GM13977 (cell line): ENCODE data around the gene GDAP1L1.
"Not testable (repeated sequence)": the region's sequence is repeated elsewhere in the genome, so short reads cannot be mapped to it uniquely, and the experiment has no call there.

ENCODE experiments used
- DNase-seq: peaks from one replicate; pipeline ENCODE4 v3.0.0; 2012; ENCODE audit warnings: low spot score
- in situ Hi-C: fragments of 300-500 bp; cut with MboI; formaldehyde crosslinking; loops from one replicate; pipeline ENCODE4 v1.12.0; 2022; ENCODE audit warnings: low sequenced_read_pairs, low pct_unique_long_range_greater_than_20kb, mixed read lengths, inconsistent platforms; ENCODE audit not compliant: unreplicated experiment
- TF ChIP-seq, protein P1 (sequence below): IDR thresholded peaks from 2 replicates; pipeline ENCODE4 v1.5.1; 2012; ENCODE audit warnings: mild to moderate bottlenecking, control low read depth; ENCODE audit not compliant: insufficient read depth; ENCODE audit errors: extremely low read depth, missing control alignments

The GDAP1L1 gene

DNA sequence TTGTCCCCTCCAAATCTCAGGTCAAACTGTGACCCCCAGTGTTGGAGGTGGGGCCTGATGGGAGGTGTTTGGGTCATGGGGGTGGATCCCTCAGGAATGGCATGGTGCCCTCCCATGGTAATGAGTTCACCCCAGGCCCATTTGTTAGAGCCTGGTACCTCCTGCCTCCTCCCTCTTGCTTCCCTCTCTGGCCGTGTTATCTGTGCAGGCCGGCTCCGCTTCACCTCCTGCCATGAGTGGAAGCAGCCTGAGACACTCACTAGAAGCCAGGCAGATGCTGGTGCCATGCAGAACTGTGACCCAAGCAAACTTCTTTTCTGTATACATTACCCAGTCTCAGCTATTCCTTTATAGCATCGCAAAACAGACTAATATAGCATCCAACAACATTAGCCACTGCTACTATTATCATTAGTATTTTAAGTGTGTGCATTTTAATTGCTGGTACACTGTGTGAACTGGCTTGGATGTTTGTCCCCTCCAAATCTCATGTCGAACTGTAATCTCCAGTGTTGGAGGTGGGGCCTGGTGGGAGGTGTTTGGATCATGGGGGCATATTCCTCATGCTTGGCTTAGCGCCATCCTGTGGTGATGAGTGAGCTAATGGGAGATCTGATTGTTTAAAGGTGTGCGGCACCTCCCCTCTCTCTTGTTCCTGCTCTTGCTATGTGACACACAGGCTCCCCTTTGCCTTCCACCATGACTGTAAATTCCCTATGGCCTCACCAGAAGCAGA is 24.3 kb upstream of the GDAP1L1 start:
- in situ Hi-C loops = no loop called here
- DNase-seq = no peak
- TF ChIP-seq, protein P1, sequence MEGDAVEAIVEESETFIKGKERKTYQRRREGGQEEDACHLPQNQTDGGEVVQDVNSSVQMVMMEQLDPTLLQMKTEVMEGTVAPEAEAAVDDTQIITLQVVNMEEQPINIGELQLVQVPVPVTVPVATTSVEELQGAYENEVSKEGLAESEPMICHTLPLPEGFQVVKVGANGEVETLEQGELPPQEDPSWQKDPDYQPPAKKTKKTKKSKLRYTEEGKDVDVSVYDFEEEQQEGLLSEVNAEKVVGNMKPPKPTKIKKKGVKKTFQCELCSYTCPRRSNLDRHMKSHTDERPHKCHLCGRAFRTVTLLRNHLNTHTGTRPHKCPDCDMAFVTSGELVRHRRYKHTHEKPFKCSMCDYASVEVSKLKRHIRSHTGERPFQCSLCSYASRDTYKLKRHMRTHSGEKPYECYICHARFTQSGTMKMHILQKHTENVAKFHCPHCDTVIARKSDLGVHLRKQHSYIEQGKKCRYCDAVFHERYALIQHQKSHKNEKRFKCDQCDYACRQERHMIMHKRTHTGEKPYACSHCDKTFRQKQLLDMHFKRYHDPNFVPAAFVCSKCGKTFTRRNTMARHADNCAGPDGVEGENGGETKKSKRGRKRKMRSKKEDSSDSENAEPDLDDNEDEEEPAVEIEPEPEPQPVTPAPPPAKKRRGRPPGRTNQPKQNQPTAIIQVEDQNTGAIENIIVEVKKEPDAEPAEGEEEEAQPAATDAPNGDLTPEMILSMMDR = no peak

DNA sequence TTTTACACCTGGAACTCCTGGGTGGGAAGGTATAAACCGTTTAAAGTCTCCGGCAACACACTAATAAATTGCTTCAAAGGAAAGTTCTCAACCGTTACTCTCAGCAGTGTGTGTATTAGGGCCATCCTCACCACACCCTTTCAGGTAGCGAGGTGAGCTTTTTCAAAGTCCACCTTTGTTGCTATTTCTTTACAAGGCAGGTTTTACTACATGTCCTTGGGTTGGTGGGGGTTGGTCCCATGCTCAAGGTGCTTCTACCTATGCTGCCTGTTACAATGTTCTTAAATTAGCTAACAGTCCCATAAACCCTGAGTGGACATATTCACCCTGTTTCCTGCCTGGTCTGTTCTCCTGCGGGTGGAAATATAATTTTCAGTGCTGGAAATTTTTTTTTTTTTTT is 23.4 kb upstream of the GDAP1L1 start:
- TF ChIP-seq, protein P1 = no peak
- in situ Hi-C loops = no loop called here
- no peak for DNase-seq

DNA sequence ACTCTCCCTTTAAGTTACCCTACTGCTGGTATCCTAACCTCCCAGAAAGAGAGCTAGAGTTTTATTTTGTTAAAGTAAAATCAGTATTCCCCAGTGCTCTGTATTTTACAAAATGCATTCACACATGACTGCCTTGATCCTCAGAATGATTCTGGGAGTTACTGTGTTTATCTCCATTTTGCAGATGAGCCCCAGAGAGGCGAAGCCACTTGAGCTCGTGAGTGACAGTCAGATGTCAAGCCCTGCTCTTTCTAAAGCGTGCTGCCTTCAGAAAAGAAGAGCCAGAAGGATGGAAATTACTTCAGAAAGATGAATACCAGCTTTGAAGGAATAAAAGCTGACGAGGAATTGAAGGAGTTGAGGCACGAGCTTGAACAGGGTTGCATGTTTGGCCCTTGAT is 22.5 kb upstream of the GDAP1L1 start:
- in situ Hi-C loops = no loop called here
- TF ChIP-seq, protein P1 = no peak
- DNase-seq = no peak

DNA sequence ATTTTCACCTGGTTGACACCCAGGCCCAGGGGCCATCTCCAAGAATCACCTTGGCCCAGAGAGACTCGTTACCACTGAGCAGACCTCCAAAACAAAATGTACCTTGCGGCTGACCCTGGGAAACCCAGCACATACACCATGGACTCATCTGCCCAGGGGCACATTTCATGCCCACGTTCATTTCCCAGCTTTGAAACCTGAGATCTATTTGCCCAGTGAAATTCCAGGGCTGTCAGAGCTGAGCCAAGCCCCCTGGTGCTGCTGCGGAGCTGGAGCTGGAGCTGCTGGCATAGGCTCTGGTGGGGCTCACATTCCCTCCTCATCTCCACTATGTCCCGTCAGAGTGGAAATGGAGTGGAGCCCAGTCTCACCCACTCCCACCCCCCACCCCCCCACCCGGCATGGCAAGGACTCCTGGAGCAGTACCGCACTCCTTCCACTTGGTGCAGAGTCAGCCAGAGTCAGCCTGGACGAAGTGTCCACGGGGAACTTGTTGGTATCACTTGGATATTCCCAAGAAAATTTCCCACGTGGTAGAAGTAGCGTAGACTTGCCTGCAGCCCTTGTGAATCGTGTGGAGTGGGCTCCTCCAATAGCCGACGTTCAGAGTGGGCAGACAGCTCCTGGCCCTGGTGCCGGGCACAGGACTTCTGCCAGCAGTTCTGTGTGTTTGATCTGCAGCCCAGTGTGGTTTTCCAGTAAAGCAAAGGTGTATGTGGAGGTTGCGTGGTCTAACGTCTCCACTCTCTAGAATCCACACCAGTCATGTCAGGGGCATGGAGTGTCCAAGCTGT is 18.4 kb upstream of the GDAP1L1 start:
- in situ Hi-C loops = no loop called here
- DNase-seq = no peak

DNA sequence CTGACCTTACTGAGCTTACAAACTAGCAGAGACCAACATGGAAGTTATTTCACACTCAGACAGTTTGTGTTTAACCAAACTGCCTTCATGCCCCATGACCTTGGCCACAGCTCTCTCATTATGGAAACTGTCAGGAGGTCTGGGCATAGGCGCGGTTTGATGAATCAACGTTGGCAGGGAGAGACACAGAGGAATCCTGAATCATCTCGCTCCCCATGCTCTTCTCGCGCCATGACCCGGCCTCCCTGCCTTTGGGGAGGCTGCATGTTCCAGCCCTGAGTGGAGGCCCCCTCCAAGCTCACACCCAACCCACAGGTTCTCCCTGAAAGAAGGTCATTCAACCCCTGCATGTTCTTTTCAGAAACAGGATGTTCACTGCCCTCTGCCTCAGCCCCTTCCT is 15.9 kb upstream of the GDAP1L1 start:
- in situ Hi-C loops = no loop called here
- no peak for DNase-seq
- TF ChIP-seq, protein P1 = no peak

More for the DNA sequence above, 18.4 kb upstream of the GDAP1L1 start:
- TF ChIP-seq, protein P1 = no peak

DNA sequence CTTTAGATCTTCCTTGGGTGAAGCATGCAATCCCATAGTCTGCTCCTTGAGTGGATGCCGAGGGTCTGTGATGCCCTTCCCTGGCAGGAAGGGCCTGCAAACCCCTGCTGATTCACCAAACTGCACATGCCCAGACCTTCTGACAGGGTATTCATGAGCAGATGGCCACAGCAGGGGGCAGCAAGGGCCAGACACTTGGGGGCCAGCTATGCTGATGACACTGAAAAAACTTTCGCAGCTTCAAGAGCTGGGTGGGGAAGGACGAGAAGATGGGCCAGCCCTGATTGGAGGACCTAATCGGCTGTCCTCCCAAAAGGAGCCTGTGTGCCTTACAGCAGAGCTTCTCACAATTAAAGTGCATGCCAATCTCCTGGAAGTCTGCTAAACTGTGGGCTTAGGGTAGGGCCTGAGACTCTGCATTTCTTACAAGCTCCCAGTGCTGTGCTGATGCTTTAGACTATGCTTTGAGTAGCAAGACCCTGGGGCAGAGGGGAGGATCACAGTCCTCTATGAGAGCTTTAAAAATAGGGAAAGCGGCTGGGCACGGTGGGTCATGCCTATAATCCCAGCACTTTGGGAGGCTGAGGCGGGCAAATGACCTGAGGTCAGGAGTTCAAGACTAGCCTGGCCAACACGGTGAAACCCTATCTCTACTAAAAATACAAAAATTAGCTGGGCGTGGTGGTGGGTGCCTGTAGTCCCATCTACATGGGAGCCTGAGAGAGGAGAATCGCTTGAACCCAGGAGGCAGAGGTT is 15.2 kb upstream of the GDAP1L1 start:
- in situ Hi-C loops = no loop called here
- no peak for DNase-seq
- TF ChIP-seq, protein P1 = no peak

DNA sequence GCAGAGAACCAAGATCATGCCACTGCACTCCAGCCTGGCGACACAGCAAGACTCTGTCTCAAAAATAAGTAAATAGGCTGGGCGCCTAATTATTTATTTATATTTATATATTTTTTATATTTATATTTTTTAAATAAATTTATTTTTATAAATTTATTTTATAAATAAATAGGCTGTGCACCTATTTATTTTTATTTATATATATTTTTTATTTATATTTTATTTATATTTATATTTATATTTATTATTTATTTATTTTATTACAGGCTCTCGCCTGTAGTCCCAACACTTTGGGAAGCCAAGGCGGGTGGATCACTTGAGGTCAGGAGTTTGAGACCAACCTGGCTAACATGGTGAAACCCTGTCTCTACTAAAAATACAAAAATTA is 14.6 kb upstream of the GDAP1L1 start:
- DNase-seq, in situ Hi-C loops: not testable (repeated sequence)
